Upper lobe of left lung (tissue), 6 donors: ENCODE measurements around the gene DUSP11. TPM values are rescaled to one million over a fixed set of nuclear protein-coding genes. Genes with fewer than 3 reads are reported as not detected.
A peak's percentile ranks its signal among the peaks of the same experiment; 100 is the strongest.

Experiments
- ATAC-seq, 2 donors: fragments of 200-7000 bp; cut with Tn5 transposase; one replicate each; pipeline ENCODE4 v1.9.1; 2022; ENCODE audit warnings: mild to moderate bottlenecking in 2 of 2, moderate library complexity in 2 of 2; ENCODE audit not compliant: low FRiP score in 2 of 2
- DNase-seq, 2 donors: peaks; one replicate each; pipeline ENCODE4 v3.0.0-alpha.2; 2019 to 2020
- H3K27ac ChIP-seq, 4 donors: fragments of 200-600 bp; sonication (generic); one replicate each; pipeline ENCODE4 v1.5.1; 2016 to 2019
- H3K27me3 ChIP-seq, 4 donors: fragments of 200-600 bp; sonication (generic); one replicate each; pipeline ENCODE4 v1.5.1; 2017 to 2019
- H3K36me3 ChIP-seq, 4 donors: fragments of 200-600 bp; sonication (generic); one replicate each; pipeline ENCODE4 v1.5.1; 2016 to 2019
- H3K4me1 ChIP-seq, 4 donors: fragments of 200-600 bp; sonication (generic); one replicate each; pipeline ENCODE4 v1.5.1; 2018 to 2019
- H3K4me3 ChIP-seq, 4 donors: fragments of 200-600 bp; sonication (generic); one replicate each; pipeline ENCODE4 v1.5.1; 2017 to 2019; ENCODE audit warnings: mild to moderate bottlenecking in 2 of 4, moderate library complexity in 1 of 4
- H3K9me3 ChIP-seq, 4 donors: fragments of 200-600 bp; sonication (generic); one replicate each; pipeline ENCODE4 v1.5.1; 2018 to 2019
- CTCF ChIP-seq, 6 experiments: fragments of 450-650 bp in 4 of 6; fragments of 200-600 bp in 2 of 6; sonication (generic) in 2 of 6; IDR thresholded peaks; one replicate each; pipeline ENCODE4 v1.5.1; 2016 to 2019; ENCODE audit warnings: antibody characterized with exemption in 6 of 6
- EP300 ChIP-seq, 4 donors: sonication (generic); formaldehyde crosslinking; IDR thresholded peaks; one replicate each; pipeline ENCODE4 v1.5.1; 2017; ENCODE audit warnings: antibody characterized with exemption in 4 of 4, control low read depth in 2 of 4
- POLR2A ChIP-seq, 4 donors: fragments of 450-650 bp; IDR thresholded peaks; one replicate each; pipeline ENCODE4 v1.5.1; 2016 to 2017; ENCODE audit warnings: antibody characterized with exemption in 4 of 4, mild to moderate bottlenecking in 2 of 4
- POLR2AphosphoS5 ChIP-seq, 2 donors: sonication (generic); formaldehyde crosslinking; IDR thresholded peaks; one replicate each; pipeline ENCODE4 v1.5.1; 2017; ENCODE audit warnings: antibody characterized with exemption in 2 of 2
- WGBS, 2 donors: methylation state at CpG; one replicate each; pipeline ENCODE4 v1.1.5; 2017 to 2018; 5-methylcytosine and 5-hydroxymethylcytosine counted together
- total RNA-seq, 6 donors: library from RNA; depleted of rRNA in 4 of 6; stranded (reverse); fragments of >200 nt in 4 of 6; gene quantifications; one replicate each; pipeline versions ENCODE4 v1.1.0 to v1.2.1, GENCODE V29; 2016 to 2021
- donor health status: DM: no; HTN: no; CAD: no; lungs with moderate emphysema.
- donor health status: DM: no; HTN: yes; CAD: no; lungs with severe emphysema.

The DUSP11 gene
- total RNA-seq, 6 donors from 2014 or later, result 14.2 to 40.9 (median 19.7) TPM

GRCh38 chr2:73822276-73822675 is 42.4 kb upstream of the DUSP11 start:
- Histone ChIP-seq H3K9me3 (no peaks in the 10 kb centered on the region), H3K27me3 (no peaks in the 10 kb centered on the region), H3K36me3 (no peaks in the 10 kb centered on the region), H3K27ac (no peak overlapping the region), H3K4me1 (no peaks in the 10 kb centered on the region), H3K4me3 (no peak overlapping the region)
- ATAC-seq (no peak), DNase-seq (no peak)
- 63 to 77% methylated on average over 1 of the region's 1 CpG for WGBS, 2 donors
- no peak for TF ChIP-seq EP300 (IDR thresholded peaks at IDR 0.05)
- TF ChIP-seq POLR2A (IDR thresholded peaks at IDR 0.05), result no peak
- no peak for TF ChIP-seq POLR2AphosphoS5 (IDR thresholded peaks at IDR 0.05)
- no peak for TF ChIP-seq CTCF (IDR thresholded peaks at IDR 0.05)

GRCh38 chr2:73821669-73822068 is 41.8 kb upstream of the DUSP11 start:
- DNase-seq (no peak), ATAC-seq (no peak)
- Histone ChIP-seq H3K27me3 (no peaks in the 10 kb centered on the region), H3K4me3 (no peak overlapping the region), H3K27ac (no peak overlapping the region), H3K4me1 (no peaks in the 10 kb centered on the region), H3K9me3 (no peaks in the 10 kb centered on the region), H3K36me3 (no peaks in the 10 kb centered on the region)
- WGBS, 2 donors, result 64 to 77% methylated on average over 2 of the region's 2 CpGs
- TF ChIP-seq CTCF (IDR thresholded peaks at IDR 0.05) (no peak), EP300 (IDR thresholded peaks at IDR 0.05) (no peak), POLR2AphosphoS5 (IDR thresholded peaks at IDR 0.05) (no peak), POLR2A (IDR thresholded peaks at IDR 0.05) (no peak)

DNA sequence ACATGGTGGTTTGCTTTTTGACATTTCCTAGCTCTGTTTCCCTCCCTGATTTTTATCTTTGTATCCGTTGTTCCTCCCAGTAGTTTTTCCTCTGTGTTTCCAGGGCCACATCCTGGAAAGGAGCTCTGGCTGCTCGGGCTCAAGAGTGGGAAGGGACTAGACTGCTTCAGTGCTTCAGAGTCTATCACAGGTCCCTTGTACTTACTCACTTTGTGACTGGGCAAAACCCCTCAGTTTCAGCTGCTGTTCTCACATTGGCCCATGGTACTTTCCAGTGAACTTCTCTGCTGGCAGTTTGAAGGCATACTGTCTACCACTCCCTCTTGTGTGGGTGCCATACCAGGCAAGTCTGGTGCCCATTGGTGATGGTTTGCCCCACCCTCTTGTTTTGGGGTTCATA is 41.3 kb upstream of the DUSP11 start:
- 17 to 24% methylated on average over 2 of the region's 2 CpGs for WGBS, 2 donors
- no peak overlapping the region for H3K27ac ChIP-seq
- no peak overlapping the region for H3K4me3 ChIP-seq
- ATAC-seq, result no peak
- H3K9me3 ChIP-seq, result no peaks in the 10 kb centered on the region
- no peaks in the 10 kb centered on the region for H3K27me3 ChIP-seq
- H3K36me3 ChIP-seq, result no peaks in the 10 kb centered on the region
- no peaks in the 10 kb centered on the region for H3K4me1 ChIP-seq
- no peak for DNase-seq
- TF ChIP-seq POLR2A (IDR thresholded peaks at IDR 0.05), result no peak
- no peak for TF ChIP-seq EP300 (IDR thresholded peaks at IDR 0.05)
- TF ChIP-seq CTCF (IDR thresholded peaks at IDR 0.05), result no peak
- no peak for TF ChIP-seq POLR2AphosphoS5 (IDR thresholded peaks at IDR 0.05)

- ATAC-seq (no peak), DNase-seq (peak in 1 of 2 donors; percentile 69)
- no peaks in the 10 kb centered on the region for H3K27me3 ChIP-seq
- TF ChIP-seq POLR2AphosphoS5 (IDR thresholded peaks at IDR 0.05), result no peak
- no peak for TF ChIP-seq CTCF (IDR thresholded peaks at IDR 0.05)
- no peak for TF ChIP-seq EP300 (IDR thresholded peaks at IDR 0.05)
- no peak for TF ChIP-seq POLR2A (IDR thresholded peaks at IDR 0.05)
- H3K4me3 ChIP-seq, result no peak overlapping the region
- WGBS, 2 donors, result 83 to 85% methylated on average over 17 to 18 of the region's 18 CpGs
- H3K4me1 ChIP-seq, result no peaks in the 10 kb centered on the region
- H3K27ac ChIP-seq, result no peak overlapping the region
- no peaks in the 10 kb centered on the region for H3K9me3 ChIP-seq
- H3K36me3 ChIP-seq, result no peaks in the 10 kb centered on the region
Measured at GRCh38 chr2:73818296-73818695, 38.4 kb upstream of the DUSP11 start.

- no peak overlapping the region for H3K4me3 ChIP-seq
- no peaks in the 10 kb centered on the region for H3K4me1 ChIP-seq
- no peaks in the 10 kb centered on the region for H3K27me3 ChIP-seq
- DNase-seq (no peak), ATAC-seq (no peak)
- H3K36me3 ChIP-seq, result no peaks in the 10 kb centered on the region
- H3K27ac ChIP-seq, result no peak overlapping the region
- no peaks in the 10 kb centered on the region for H3K9me3 ChIP-seq
- TF ChIP-seq CTCF (IDR thresholded peaks at IDR 0.05) (no peak), POLR2A (IDR thresholded peaks at IDR 0.05) (no peak), EP300 (IDR thresholded peaks at IDR 0.05) (no peak), POLR2AphosphoS5 (IDR thresholded peaks at IDR 0.05) (no peak)
Measured at GRCh38 chr2:73812635-73813034, 32.7 kb upstream of the DUSP11 start.
